PC-3 (cell line): ENCODE results near the gene LY6G6F. TPM values are rescaled to one million over a fixed set of nuclear protein-coding genes. Genes with fewer than 3 reads are reported as not detected.
A peak's percentile ranks its signal among the peaks of the same experiment; 100 is the strongest.

Experiments
- ATAC-seq: fragments of 200-7000 bp; cut with Tn5 transposase; 2 replicates; pipeline ENCODE4 v1.9.1; 2020; ENCODE audit warnings: mild to moderate bottlenecking, moderate library complexity
- BruUV-seq: library from RNA; stranded (reverse); fragments of 400-500 nt; replicated peaks from 2 replicates; lab custom pipeline; 2021; lab: Mats Ljungman, UMichigan
- CTCF ChIA-PET: fragments of 300-600 bp; sonication (Branson Sonifier 250); formaldehyde crosslinking; loops from one replicate; lab custom pipeline; 2022; ENCODE audit warnings: antibody characterized with exemption; lab: Charles Lee
- POLR2A ChIA-PET: fragments of 300-600 bp; sonication (Branson Sonifier 250); formaldehyde crosslinking; loops from one replicate; lab custom pipeline; 2022; ENCODE audit warnings: antibody characterized with exemption; ENCODE audit not compliant: unreplicated experiment; lab: Charles Lee
- DNase-seq: peaks from one replicate; pipeline ENCODE4 v3.0.0-alpha.2; 2015
- H2AFZ ChIP-seq: fragments of 300-600 bp; sonication (generic); 2 replicates; pipeline ENCODE4 v1.6.0; 2016; ENCODE audit warnings: antibody characterized with exemption, low read length
- H3F3A ChIP-seq: fragments of 300-600 bp; sonication (generic); one replicate; pipeline ENCODE4 v1.6.0; 2017; ENCODE audit warnings: antibody characterized with exemption, low read length, control low read depth, mild to moderate bottlenecking; ENCODE audit not compliant: unreplicated experiment
- H3K27ac ChIP-seq: fragments of 300-600 bp; sonication (generic); 2 replicates; pipeline ENCODE4 v1.5.1; 2016; ENCODE audit warnings: mild to moderate bottlenecking, low read length
- H3K27me3 ChIP-seq: fragments of 300-600 bp; sonication (generic); 2 replicates; pipeline ENCODE4 v1.6.1; 2016; ENCODE audit warnings: low read length, mixed read lengths
- H3K36me3 ChIP-seq: fragments of 300-600 bp; sonication (generic); 2 replicates; pipeline ENCODE4 v1.6.1; 2016; ENCODE audit warnings: low read depth, mixed run types, low read length, mixed read lengths
- H3K4me1 ChIP-seq: fragments of 300-600 bp; sonication (generic); 2 replicates; pipeline ENCODE4 v1.5.1; 2016; ENCODE audit warnings: low read length; ENCODE audit not compliant: insufficient read depth
- H3K4me2 ChIP-seq: fragments of 300-600 bp; sonication (generic); 2 replicates; pipeline ENCODE4 v1.6.0; 2016; ENCODE audit warnings: low read length
- H3K4me3 ChIP-seq: fragments of 300-600 bp; sonication (generic); 2 replicates; pipeline ENCODE4 v1.5.1; 2016; ENCODE audit warnings: mild to moderate bottlenecking, low read length, mixed read lengths
- H3K79me2 ChIP-seq: fragments of 300-600 bp; sonication (generic); 2 replicates; pipeline ENCODE4 v1.6.1; 2017; ENCODE audit warnings: low read length, mixed read lengths
- H3K9ac ChIP-seq: fragments of 300-600 bp; sonication (generic); 2 replicates; pipeline ENCODE4 v1.6.0; 2016; ENCODE audit warnings: mild to moderate bottlenecking, low read length
- H3K9me2 ChIP-seq: fragments of 300-600 bp; sonication (generic); replicated peaks from 2 replicates; pipeline ENCODE4 v1.6.1; 2016; ENCODE audit warnings: mixed run types, low read length, mixed read lengths
- H3K9me3 ChIP-seq: fragments of 300-600 bp; sonication (generic); 2 replicates; pipeline ENCODE4 v1.6.1; 2016; ENCODE audit warnings: low read length, mixed read lengths
- H4K20me1 ChIP-seq: fragments of 300-600 bp; sonication (generic); 2 replicates; pipeline ENCODE4 v1.6.1; 2016; ENCODE audit warnings: low read length, mixed read lengths
- CTCF ChIP-seq: fragments of 300-600 bp; sonication (generic); conservative IDR thresholded peaks from 2 replicates; pipeline ENCODE4 v1.5.1; 2017; ENCODE audit warnings: antibody characterized with exemption, low read depth, mild to moderate bottlenecking, low read length
- EZH2 ChIP-seq: fragments of 300-600 bp; sonication (generic); IDR thresholded peaks from one replicate; pipeline ENCODE4 v1.6.1; 2017; ENCODE audit warnings: antibody characterized with exemption, mild to moderate bottlenecking, low read length; ENCODE audit not compliant: unreplicated experiment
- EZH2phosphoT487 ChIP-seq: fragments of 300-600 bp; sonication (generic); IDR thresholded peaks from 2 replicates; pipeline ENCODE4 v1.6.1; 2018; ENCODE audit warnings: mild to moderate bottlenecking, antibody characterized with exemption, low read length, borderline replicate concordance
- intact Hi-C: fragments of 100-400 bp; cut with micrococcal nuclease; formaldehyde crosslinking; loops from 2 replicates; pipeline ENCODE4 v1.9.0; 2023
- total RNA-seq: library from RNA; depleted of rRNA; stranded (reverse); fragments of >200 nt; gene quantifications from 2 replicates; pipeline ENCODE4 v1.2.3, GENCODE V29; 2014

The LY6G6F gene
- total RNA-seq, 1 experiment from 2014 or later: not detected

GRCh38 chr6:31730631-31731086, 24.0 kb downstream of the LY6G6F start:
- Histone ChIP-seq H3K9me2 (no peaks in the 10 kb centered on the region), H3K9me3 (no peaks in the 10 kb centered on the region), H3K79me2 (peaks cover 27% of the 10 kb centered on the region), H3K9ac (no peak overlapping the region), H3K4me1 (peaks cover 12% of the 10 kb centered on the region), H4K20me1 (peaks cover 13% of the 10 kb centered on the region), H3F3A (peaks cover 4% of the 10 kb centered on the region), H3K4me2 (peak overlapping the region; percentile 89; the same call in 1 of the 2 replicates), H2AFZ (no peak overlapping the region), H3K27ac (no peak overlapping the region), H3K4me3 (peak overlapping the region; percentile 77; the same call in 1 of the 2 replicates), H3K36me3 (peaks cover 35% of the 10 kb centered on the region), H3K27me3 (no peaks in the 10 kb centered on the region)
- DNase-seq (no peak), ATAC-seq (no peak)
- POLR2A ChIA-PET: interaction anchor here (0.5 to 0.6 kb wide), 3 partner anchors 62 to 1587 kb away, joined by 3 to 5 read pairs (median 4); partner anchors contain the start of gene ZBTB22
- TF ChIP-seq EZH2phosphoT487: no peak
- intact Hi-C loops: no loop called here
- no TSS peak for BruUV-seq
- CTCF ChIA-PET: interaction anchor here (0.6 to 1.5 kb wide), 3 partner anchors 22 to 48 kb away, joined by 3 to 7 read pairs (median 4); no protein-coding TSS in a partner anchor

GRCh38 chr6:31732029-31732428, 25.4 kb downstream of the LY6G6F start:
- BruUV-seq: no TSS peak
- Histone ChIP-seq H3K79me2 (peaks cover 41% of the 10 kb centered on the region), H3K9me3 (no peaks in the 10 kb centered on the region), H3K4me2 (no peak overlapping the region), H3K4me1 (peaks cover 18% of the 10 kb centered on the region), H3F3A (peaks cover 4% of the 10 kb centered on the region), H3K36me3 (peaks cover 35% of the 10 kb centered on the region), H3K27me3 (no peaks in the 10 kb centered on the region), H3K9me2 (no peaks in the 10 kb centered on the region), H3K9ac (no peak overlapping the region), H3K4me3 (no peak overlapping the region), H3K27ac (no peak overlapping the region), H4K20me1 (peaks cover 13% of the 10 kb centered on the region), H2AFZ (no peak overlapping the region)
- CTCF ChIA-PET: no interaction called here
- TF ChIP-seq CTCF (no peak), EZH2 (no peak), EZH2phosphoT487 (no peak)
- ATAC-seq: no peak
- intact Hi-C loops: no loop called here
- POLR2A ChIA-PET: no interaction called here
- no peak for DNase-seq

GRCh38 chr6:31733734-31734133, 27.1 kb downstream of the LY6G6F start:
- BruUV-seq: no TSS peak
- Histone ChIP-seq H3K27me3 (no peaks in the 10 kb centered on the region), H3K4me3 (peak overlapping the region; percentile 85), H4K20me1 (peaks cover 13% of the 10 kb centered on the region), H3K79me2 (peaks cover 41% of the 10 kb centered on the region), H3K9ac (no peak overlapping the region), H3K9me3 (no peaks in the 10 kb centered on the region), H3K4me2 (peak overlapping the region; percentile 85), H3K27ac (no peak overlapping the region), H3K36me3 (peaks cover 35% of the 10 kb centered on the region), H3K4me1 (peaks cover 35% of the 10 kb centered on the region), H3K9me2 (no peaks in the 10 kb centered on the region), H2AFZ (no peak overlapping the region), H3F3A (peaks cover 4% of the 10 kb centered on the region)
- TF ChIP-seq EZH2 (no peak), CTCF (no peak), EZH2phosphoT487 (no peak)
- ATAC-seq: no peak
- POLR2A ChIA-PET: no interaction called here
- DNase-seq: no peak
- CTCF ChIA-PET: no interaction called here
- intact Hi-C loops: no loop called here
